ENCODE measurements around the gene HOXC12. TPM values are rescaled to one million over a fixed set of nuclear protein-coding genes. Genes with fewer than 3 reads are reported as not detected.

Gene HOXC12
- total RNA-seq, 4 donors from 2014 or later = not detected

DNA sequence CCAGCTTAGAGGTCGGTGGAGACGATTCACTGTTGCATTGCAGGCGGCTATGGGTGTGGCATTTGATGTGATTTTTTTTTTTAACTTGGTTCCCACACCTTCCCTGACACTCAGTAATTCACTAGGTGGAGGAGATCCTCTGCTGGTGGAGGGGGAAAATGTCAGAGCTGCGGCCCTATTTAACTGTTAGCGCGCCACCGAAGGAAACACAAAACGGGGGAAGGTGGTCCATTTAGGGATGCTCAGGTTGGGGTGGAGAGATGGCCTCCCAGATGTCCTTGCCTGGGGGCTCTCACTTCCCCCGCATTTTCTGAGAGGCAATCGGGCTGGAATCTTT lies 4.3 kb upstream of the HOXC12 start:
- no peaks in the 10 kb centered on the region for H3K9me3 ChIP-seq
- no peak overlapping the region for H3K27ac ChIP-seq
- no peak for DNase-seq
- no peak overlapping the region for H3K4me3 ChIP-seq
- H3K4me1 ChIP-seq = peaks cover under 1 to 32% (median 5%) of the 10 kb centered on the region in 3 donors
- H3K27me3 ChIP-seq = peaks cover 58 to 100% (median 70%) of the 10 kb centered on the region in 4 donors
- intact Hi-C loops (cut with DNase I) = no loop called here
- 0 to 30% methylated on average over 5 to 7 of the region's 10 CpGs for WGBS, 2 donors
- no peaks in the 10 kb centered on the region for H3K36me3 ChIP-seq
- TF ChIP-seq, protein P1, sequence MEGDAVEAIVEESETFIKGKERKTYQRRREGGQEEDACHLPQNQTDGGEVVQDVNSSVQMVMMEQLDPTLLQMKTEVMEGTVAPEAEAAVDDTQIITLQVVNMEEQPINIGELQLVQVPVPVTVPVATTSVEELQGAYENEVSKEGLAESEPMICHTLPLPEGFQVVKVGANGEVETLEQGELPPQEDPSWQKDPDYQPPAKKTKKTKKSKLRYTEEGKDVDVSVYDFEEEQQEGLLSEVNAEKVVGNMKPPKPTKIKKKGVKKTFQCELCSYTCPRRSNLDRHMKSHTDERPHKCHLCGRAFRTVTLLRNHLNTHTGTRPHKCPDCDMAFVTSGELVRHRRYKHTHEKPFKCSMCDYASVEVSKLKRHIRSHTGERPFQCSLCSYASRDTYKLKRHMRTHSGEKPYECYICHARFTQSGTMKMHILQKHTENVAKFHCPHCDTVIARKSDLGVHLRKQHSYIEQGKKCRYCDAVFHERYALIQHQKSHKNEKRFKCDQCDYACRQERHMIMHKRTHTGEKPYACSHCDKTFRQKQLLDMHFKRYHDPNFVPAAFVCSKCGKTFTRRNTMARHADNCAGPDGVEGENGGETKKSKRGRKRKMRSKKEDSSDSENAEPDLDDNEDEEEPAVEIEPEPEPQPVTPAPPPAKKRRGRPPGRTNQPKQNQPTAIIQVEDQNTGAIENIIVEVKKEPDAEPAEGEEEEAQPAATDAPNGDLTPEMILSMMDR (IDR thresholded peaks at IDR 0.05) = no peak
- TF ChIP-seq POLR2A (IDR thresholded peaks at IDR 0.05) = no peak

DNA sequence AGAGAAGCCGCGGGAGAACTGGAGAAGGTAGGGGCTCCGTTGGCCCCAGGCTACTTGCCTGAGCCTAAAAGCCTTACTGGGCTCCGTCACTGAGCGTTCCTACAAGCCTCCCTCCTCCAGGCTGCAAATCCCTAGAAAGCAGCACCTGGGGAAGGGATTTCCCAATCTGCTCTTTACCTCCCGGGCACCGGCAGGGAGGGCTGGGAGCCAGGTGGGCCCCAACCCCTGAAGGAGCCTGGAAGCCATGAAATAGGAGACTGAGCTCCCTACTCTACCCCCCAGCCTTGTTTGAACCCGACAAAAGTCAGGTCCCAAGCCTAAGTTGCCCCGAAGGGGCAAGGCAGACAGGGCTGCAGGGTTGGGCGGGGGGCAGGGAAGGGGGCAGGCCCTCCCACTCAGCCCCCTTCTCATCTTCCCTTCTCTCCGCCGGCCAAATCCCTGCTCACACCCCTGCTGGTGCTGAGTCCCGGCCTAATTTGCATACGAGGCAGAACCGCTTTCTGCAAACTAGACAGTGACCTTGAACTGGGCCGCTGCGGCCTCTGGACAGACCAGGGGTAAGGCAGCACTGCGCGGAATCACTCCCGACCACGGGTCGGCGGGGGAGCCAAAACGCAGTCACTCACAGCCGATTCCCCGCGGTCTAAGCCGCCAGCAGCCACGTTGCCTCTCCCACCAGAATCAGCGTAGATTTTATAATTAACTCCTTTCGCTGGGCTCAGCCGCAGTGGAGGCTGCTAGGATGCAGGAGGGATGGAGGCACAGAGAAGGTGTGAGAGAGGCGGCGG lies 3.7 kb upstream of the HOXC12 start:
- Histone ChIP-seq H3K4me1 (peaks cover 5 to 36% (median 5%) of the 10 kb centered on the region in 3 donors), H3K4me3 (no peak overlapping the region), H3K36me3 (no peaks in the 10 kb centered on the region), H3K27me3 (peaks cover 60 to 100% (median 71%) of the 10 kb centered on the region in 4 donors), H3K27ac (no peak overlapping the region), H3K9me3 (no peaks in the 10 kb centered on the region)
- WGBS, 2 donors = 0 to 6% methylated on average over 3 to 24 of the region's 34 CpGs
- no peak for DNase-seq
- TF ChIP-seq, protein P1 (IDR thresholded peaks at IDR 0.05) = no peak
- TF ChIP-seq POLR2A (IDR thresholded peaks at IDR 0.05) = no peak
- intact Hi-C loops (cut with DNase I) = no loop called here

DNA sequence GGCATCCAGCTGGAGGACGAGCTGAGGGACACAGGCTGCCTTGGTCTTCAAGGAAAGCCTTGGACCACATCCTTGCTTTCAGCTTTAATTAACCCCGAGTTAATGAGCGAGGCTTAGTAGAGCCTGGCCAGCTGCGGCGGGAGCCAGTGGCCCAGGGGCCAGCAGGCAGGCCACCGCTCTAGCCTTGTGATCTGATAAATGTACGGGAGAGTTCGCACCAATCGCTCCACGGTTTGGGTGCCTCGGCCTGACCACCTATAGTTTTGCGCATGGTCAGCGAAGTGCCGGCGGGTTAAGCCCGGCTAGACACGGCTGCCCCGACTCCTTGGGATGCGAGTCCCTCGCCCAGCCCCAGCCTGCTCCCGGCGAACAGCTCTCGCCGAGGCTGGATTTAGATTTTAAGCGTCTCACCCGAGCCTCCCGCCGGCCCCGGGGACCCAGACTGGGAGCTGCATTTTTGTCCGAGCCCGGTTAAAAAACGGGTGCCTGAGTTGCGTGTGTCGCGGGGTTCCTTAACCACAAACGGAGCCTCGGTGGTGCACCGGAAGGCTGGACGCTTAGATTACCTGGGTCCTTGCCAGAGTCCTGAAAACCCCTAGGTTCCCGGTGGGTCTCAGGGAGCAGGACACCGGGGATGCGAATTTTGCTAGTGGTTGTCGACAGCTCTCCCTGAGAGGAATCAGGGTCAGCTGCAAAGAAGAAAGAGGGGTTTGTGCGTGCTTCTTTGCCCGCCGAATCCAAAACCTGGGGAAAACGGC lies 2.9 kb upstream of the HOXC12 start:
- WGBS, 2 donors = 5 to 13% methylated on average over 4 to 21 of the region's 47 CpGs
- no peaks in the 10 kb centered on the region for H3K36me3 ChIP-seq
- H3K27me3 ChIP-seq = peaks cover 60 to 100% (median 73%) of the 10 kb centered on the region in 4 donors
- TF ChIP-seq, protein P1 (IDR thresholded peaks at IDR 0.05) = no peak
- no peak for TF ChIP-seq POLR2A (IDR thresholded peaks at IDR 0.05)
- no peak overlapping the region for H3K4me3 ChIP-seq
- intact Hi-C loops (cut with DNase I) = no loop called here
- H3K9me3 ChIP-seq = no peaks in the 10 kb centered on the region
- peaks cover 5 to 44% (median 5%) of the 10 kb centered on the region in 3 donors for H3K4me1 ChIP-seq
- DNase-seq = no peak
- H3K27ac ChIP-seq = no peak overlapping the region

DNA sequence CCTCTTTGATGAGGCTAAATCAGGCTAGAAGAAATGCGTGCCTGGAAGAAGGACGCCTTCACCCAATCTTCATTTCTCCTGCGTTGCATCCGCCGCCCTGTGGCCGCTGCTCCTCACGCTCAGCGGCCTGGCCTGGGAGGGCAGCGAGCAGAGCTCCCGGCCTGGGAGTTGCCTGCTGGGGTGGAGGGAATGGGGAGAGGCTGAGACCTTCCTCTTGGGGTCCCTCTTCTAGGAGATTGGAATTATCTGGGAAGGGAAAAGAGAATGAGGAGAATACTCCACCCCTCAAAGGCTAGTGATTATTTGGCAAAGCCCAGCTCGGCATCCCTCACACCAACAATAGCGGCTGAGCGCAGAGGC lies 2.4 kb upstream of the HOXC12 start:
- DNase-seq = no peak
- TF ChIP-seq, protein P1 (IDR thresholded peaks at IDR 0.05) = no peak
- no peak for TF ChIP-seq POLR2A (IDR thresholded peaks at IDR 0.05)
- Histone ChIP-seq H3K4me3 (no peak overlapping the region), H3K4me1 (peaks cover 5 to 48% (median 5%) of the 10 kb centered on the region in 3 donors), H3K9me3 (no peaks in the 10 kb centered on the region), H3K27me3 (peaks cover 60 to 100% (median 73%) of the 10 kb centered on the region in 4 donors), H3K27ac (no peak overlapping the region), H3K36me3 (no peaks in the 10 kb centered on the region)
- intact Hi-C loops (cut with DNase I) = no loop called here
- WGBS, 2 donors = 0 to 8% methylated on average over 2 to 5 of the region's 13 CpGs

All from esophagus squamous epithelium (tissue), 5 donors.